Kidney (tissue), 14 donors: Measurements from ENCODE around the gene WWP2. TPM values are rescaled to one million over a fixed set of nuclear protein-coding genes. Genes with fewer than 3 reads are reported as not detected.

Source experiments
- DNase-seq, 5 donors: peaks; one replicate each; pipeline ENCODE4 v3.0.0-alpha.2; 2013 to 2020
- FAIRE-seq: peaks from 2 replicates; lab custom pipeline; 2012; peaks lifted over from hg19 to GRCh38; lab: Jason Lieb, UNC
- H3K27ac ChIP-seq, 2 donors: one replicate each; pipeline ENCODE4 v1.7.0; 2013; ENCODE audit warnings: low read depth in 2 of 2, low read length in 2 of 2, inconsistent platforms in 1 of 2
- H3K27me3 ChIP-seq: one replicate; pipeline ENCODE4 v1.7.1; 2013; ENCODE audit warnings: low read length, inconsistent platforms; ENCODE audit not compliant: control insufficient read depth, insufficient read depth
- H3K36me3 ChIP-seq, 3 donors: one replicate each; pipeline versions ENCODE4 v1.7.0 to v1.7.1; 2013; ENCODE audit warnings: low read length in 3 of 3, control low read depth in 1 of 3, inconsistent platforms in 1 of 3; ENCODE audit not compliant: insufficient read depth in 3 of 3, control insufficient read depth in 2 of 3
- H3K4me1 ChIP-seq, 3 donors: one replicate each; pipeline versions ENCODE4 v1.7.0 to v1.7.1; 2013; ENCODE audit warnings: low read length in 3 of 3, inconsistent platforms in 1 of 3, low read depth in 1 of 3; ENCODE audit not compliant: control insufficient read depth in 2 of 3, insufficient read depth in 2 of 3
- H3K4me3 ChIP-seq, 3 donors: one replicate each; pipeline versions ENCODE4 v1.7.0 to v1.8.1; 2013; ENCODE audit warnings: low read length in 3 of 3, control low read depth in 1 of 3, inconsistent platforms in 1 of 3
- H3K9ac ChIP-seq, 3 donors: one replicate each; pipeline versions ENCODE4 v1.7.0 to v1.7.1; 2013; ENCODE audit warnings: low read length in 3 of 3, control low read depth in 1 of 3, inconsistent platforms in 1 of 3
- H3K9me3 ChIP-seq, 3 donors: one replicate each; pipeline versions ENCODE4 v1.7.0 to v1.7.1; 2013; ENCODE audit warnings: low read length in 3 of 3, control low read depth in 1 of 3, inconsistent platforms in 1 of 3; ENCODE audit not compliant: control insufficient read depth in 2 of 3, insufficient read depth in 1 of 3
- intact Hi-C: fragments of 100-400 bp; cut with DNase I; formaldehyde crosslinking; loops from one replicate; pipeline ENCODE4 v1.11.1; 2022
- polyA plus RNA-seq: library from polyadenylated mRNA; stranded (reverse); fragments of 350-450 nt; fragmentation: Illumina TruSeq; extraction: RNeasy Lipid Tissue Mini Kit (QIAGEN cat#74804); gene quantifications from one replicate; pipeline ENCODE4 v1.2.3, GENCODE V29; 2014; ENCODE audit warnings: low read depth, low replicate concordance; ENCODE audit not compliant: insufficient read depth
- total RNA-seq: library from RNA; stranded (reverse); fragmentation: NEBNext Ultra II Directional; extraction: Animal tissue kit (Norgen Biotek cat#: 25700); gene quantifications from one replicate; pipeline ENCODE4 v1.2.1, GENCODE V29; 2021
- TF ChIP-seq, protein P1 (sequence below): IDR thresholded peaks from 3 replicates; pipeline ENCODE4 v1.5.1; 2012; ENCODE audit warnings: mild to moderate bottlenecking, moderate library complexity, borderline replicate concordance; ENCODE audit not compliant: insufficient read depth; ENCODE audit errors: extremely low read depth
- donor health status: control.
- donor health status: control.
- donor health status: control.
- donor health status: control.
- donor health status: control.
- donor health status: DM: yes; HTN: yes; CAD: no.
- donor health status: Normal renal cell carcinoma (clear cell type).

WWP2 gene
- total and polyA plus RNA-seq, 2 donors from 2014 or later, result 30.0 to 128 TPM

- H3K9me3 ChIP-seq, result no peaks in the 10 kb centered on the region
- DNase-seq (no peak), FAIRE-seq (no peak)
- peaks cover 0 to 13% (median 0%) of the 10 kb centered on the region in 3 donors for H3K36me3 ChIP-seq
- H3K27ac ChIP-seq, result peak overlapping the region; percentile 91 to 93
- H3K4me3 ChIP-seq, result peak overlapping the region; percentile 22 to 65 (median 53)
- peak overlapping the region in 2 of 3 donors; percentile 54 to 78 for H3K9ac ChIP-seq
- intact Hi-C loops, result no loop called here
- peaks cover 3 to 12% (median 11%) of the 10 kb centered on the region in 3 donors for H3K4me1 ChIP-seq
- H3K27me3 ChIP-seq, result no peaks in the 10 kb centered on the region
- TF ChIP-seq, protein P1, sequence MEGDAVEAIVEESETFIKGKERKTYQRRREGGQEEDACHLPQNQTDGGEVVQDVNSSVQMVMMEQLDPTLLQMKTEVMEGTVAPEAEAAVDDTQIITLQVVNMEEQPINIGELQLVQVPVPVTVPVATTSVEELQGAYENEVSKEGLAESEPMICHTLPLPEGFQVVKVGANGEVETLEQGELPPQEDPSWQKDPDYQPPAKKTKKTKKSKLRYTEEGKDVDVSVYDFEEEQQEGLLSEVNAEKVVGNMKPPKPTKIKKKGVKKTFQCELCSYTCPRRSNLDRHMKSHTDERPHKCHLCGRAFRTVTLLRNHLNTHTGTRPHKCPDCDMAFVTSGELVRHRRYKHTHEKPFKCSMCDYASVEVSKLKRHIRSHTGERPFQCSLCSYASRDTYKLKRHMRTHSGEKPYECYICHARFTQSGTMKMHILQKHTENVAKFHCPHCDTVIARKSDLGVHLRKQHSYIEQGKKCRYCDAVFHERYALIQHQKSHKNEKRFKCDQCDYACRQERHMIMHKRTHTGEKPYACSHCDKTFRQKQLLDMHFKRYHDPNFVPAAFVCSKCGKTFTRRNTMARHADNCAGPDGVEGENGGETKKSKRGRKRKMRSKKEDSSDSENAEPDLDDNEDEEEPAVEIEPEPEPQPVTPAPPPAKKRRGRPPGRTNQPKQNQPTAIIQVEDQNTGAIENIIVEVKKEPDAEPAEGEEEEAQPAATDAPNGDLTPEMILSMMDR, result no peak
Measured at GRCh38 chr16:69925311-69925710, 163.2 kb downstream of the WWP2 start.

DNA sequence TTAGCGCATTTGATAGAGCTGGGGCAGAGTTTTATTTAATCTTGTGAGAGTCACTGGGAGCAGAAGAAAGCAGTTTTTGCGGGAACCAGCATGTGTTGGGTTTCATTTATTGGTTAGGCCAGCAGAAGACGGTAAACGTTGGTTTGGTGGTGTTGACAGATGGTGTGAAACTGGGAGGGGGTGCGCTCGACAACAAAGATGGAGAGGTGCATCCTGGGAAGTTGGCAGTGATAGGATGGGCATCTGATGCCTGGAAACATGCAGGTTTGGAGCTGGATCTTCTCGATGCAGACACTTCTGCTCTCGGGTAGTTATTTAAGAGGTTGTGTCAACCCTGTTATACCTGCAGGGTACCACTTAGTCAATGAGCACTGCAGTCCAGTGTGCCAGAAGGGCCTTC is 164.1 kb downstream of the WWP2 start:
- intact Hi-C loops, result no loop called here

GRCh38 chr16:69927056-69927757 is 165.1 kb downstream of the WWP2 start:
- H3K27ac ChIP-seq, result peak overlapping the region; percentile 66 to 68
- H3K9ac ChIP-seq, result peak overlapping the region in 2 of 3 donors; percentile 57 to 68
- FAIRE-seq, result no peak
- intact Hi-C loops, result no loop called here
- no peaks in the 10 kb centered on the region for H3K9me3 ChIP-seq
- peak overlapping the region in 2 of 3 donors; percentile 9 to 65 for H3K4me3 ChIP-seq
- peaks cover 0 to 25% (median 5%) of the 10 kb centered on the region in 3 donors for H3K36me3 ChIP-seq
- DNase-seq, result peak; percentile 51 to 89 (median 61)
- no peaks in the 10 kb centered on the region for H3K27me3 ChIP-seq
- TF ChIP-seq, protein P1, result no peak
- H3K4me1 ChIP-seq, result peaks cover 3 to 12% (median 11%) of the 10 kb centered on the region in 3 donors

More for the DNA sequence above, 164.1 kb downstream of the WWP2 start:
- DNase-seq (no peak), FAIRE-seq (no peak)
- H3K4me3 ChIP-seq, result peak overlapping the region in 2 of 3 donors; percentile 53 to 65
- H3K9ac ChIP-seq, result peak overlapping the region in 1 of 3 donors; percentile 57
- H3K27ac ChIP-seq, result peak overlapping the region in 1 of 2 donors; percentile 93
- H3K36me3 ChIP-seq, result peaks cover 0 to 17% (median 0%) of the 10 kb centered on the region in 3 donors
- H3K4me1 ChIP-seq, result peaks cover 3 to 12% (median 11%) of the 10 kb centered on the region in 3 donors
- TF ChIP-seq, protein P1, result no peak
- no peaks in the 10 kb centered on the region for H3K9me3 ChIP-seq
- H3K27me3 ChIP-seq, result no peaks in the 10 kb centered on the region
